Superior temporal gyrus (tissue), 1 donor: ENCODE results near the gene C3orf52.
A peak's percentile ranks its signal among the peaks of the same experiment; 100 is the strongest.
"Not testable (repeated sequence)": the region's sequence is repeated elsewhere in the genome, so short reads cannot be mapped to it uniquely, and the experiment has no call there.

Experiments used
- DNase-seq: peaks from one replicate; pipeline ENCODE4 v3.0.0-alpha.2; 2016; ENCODE audit errors: extremely low spot score

Gene C3orf52

GRCh38 chr3:112086076-112086854 lies at the start of gene C3orf52:
Gene C3orf52 (plus strand): TSS chr3:112086389. CDS start chr3:112086408, 19 bp downstream.
- DNase-seq = peak; percentile 21

GRCh38 chr3:112037194-112037593 lies 49.0 kb upstream of the C3orf52 start:
- DNase-seq = not testable (repeated sequence)

- peak; percentile 62 for DNase-seq
Measured at GRCh38 chr3:112038863-112039262, 47.3 kb upstream of the C3orf52 start.

- no peak for DNase-seq
Measured at GRCh38 chr3:112041321-112041720, 44.9 kb upstream of the C3orf52 start.

- DNase-seq = peak; percentile 16
Measured at GRCh38 chr3:112042842-112043280, 43.3 kb upstream of the C3orf52 start.

- peak; percentile 88 for DNase-seq
Measured at GRCh38 chr3:112043621-112044201, 42.5 kb upstream of the C3orf52 start.

GRCh38 chr3:112046599-112046998 lies 39.6 kb upstream of the C3orf52 start:
- DNase-seq = no peak

GRCh38 chr3:112047264-112047663 lies 38.9 kb upstream of the C3orf52 start:
- DNase-seq = no peak

- DNase-seq = no peak
Measured at GRCh38 chr3:112048911-112049310, 37.3 kb upstream of the C3orf52 start.

GRCh38 chr3:112053229-112053628 lies 33.0 kb upstream of the C3orf52 start:
- no peak for DNase-seq

- DNase-seq = no peak
Measured at GRCh38 chr3:112056451-112056929, 29.7 kb upstream of the C3orf52 start.

- no peak for DNase-seq
Measured at GRCh38 chr3:112059497-112059896, 26.7 kb upstream of the C3orf52 start.

- DNase-seq = no peak
Measured at GRCh38 chr3:112061152-112061551, 25.0 kb upstream of the C3orf52 start.

- DNase-seq = not testable (repeated sequence)
Measured at GRCh38 chr3:112072387-112073060, 13.7 kb upstream of the C3orf52 start.

GRCh38 chr3:112074006-112074405 lies 12.2 kb upstream of the C3orf52 start:
- DNase-seq = no peak

- no peak for DNase-seq
Measured at GRCh38 chr3:112074616-112075497, 11.3 kb upstream of the C3orf52 start.

GRCh38 chr3:112078125-112079083 lies 7.8 kb upstream of the C3orf52 start:
- no peak for DNase-seq

- DNase-seq = no peak
Measured at GRCh38 chr3:112083239-112083638, 3.0 kb upstream of the C3orf52 start.

GRCh38 chr3:112084980-112085705 lies 1.0 kb upstream of the C3orf52 start:
- DNase-seq = no peak

- no peak for DNase-seq
Measured at GRCh38 chr3:112085735-112086075, 484 bp upstream of the C3orf52 start.
